GM03348 (cell line): ENCODE measurements around the gene SFMBT2.

Experiments
- DNase-seq: peaks from one replicate; pipeline ENCODE4 v3.0.0; 2012; ENCODE audit warnings: low spot score

Gene SFMBT2

GRCh38 chr10:7134448-7134847 lies 276.4 kb downstream of the SFMBT2 start:
- DNase-seq = no peak

GRCh38 chr10:7133958-7134357 lies 276.9 kb downstream of the SFMBT2 start:
- DNase-seq = no peak

- DNase-seq = no peak
Measured at GRCh38 chr10:7133278-7133677, 277.6 kb downstream of the SFMBT2 start.

- DNase-seq = no peak
Measured at GRCh38 chr10:7130191-7130911, 280.5 kb downstream of the SFMBT2 start.

- no peak for DNase-seq
Measured at GRCh38 chr10:7123774-7124173, 287.1 kb downstream of the SFMBT2 start.

GRCh38 chr10:7122561-7122960 lies 288.3 kb downstream of the SFMBT2 start:
- DNase-seq = no peak

- DNase-seq = peak; percentile 36
Measured at GRCh38 chr10:7121154-7121797, 289.6 kb downstream of the SFMBT2 start.

GRCh38 chr10:7119325-7120015 lies 291.4 kb downstream of the SFMBT2 start:
- DNase-seq = no peak

GRCh38 chr10:7117806-7118674 lies 292.8 kb downstream of the SFMBT2 start:
- no peak for DNase-seq

GRCh38 chr10:7117177-7117799 lies 293.5 kb downstream of the SFMBT2 start:
- DNase-seq = no peak

- DNase-seq = no peak
Measured at GRCh38 chr10:7111561-7111960, 299.3 kb downstream of the SFMBT2 start.

- DNase-seq = no peak
Measured at GRCh38 chr10:7111089-7111488, 299.7 kb downstream of the SFMBT2 start.
